Prostate gland (tissue), 2 donors: ENCODE measurements around the gene DOCK4.

ENCODE experiments used
- CTCF ChIP-seq, 4 experiments: fragments of 200-600 bp in 2 of 4; fragments of 450-650 bp in 2 of 4; sonication (generic) in 2 of 4; IDR thresholded peaks; 1 replicate in 3 of 4; 2 replicates in 1 of 4; pipeline ENCODE4 v1.5.1; 2016 to 2019; ENCODE audit warnings: antibody characterized with exemption in 4 of 4, mild to moderate bottlenecking in 2 of 4, moderate library complexity in 2 of 4
- POLR2AphosphoS5 ChIP-seq: sonication (generic); formaldehyde crosslinking; IDR thresholded peaks from one replicate; pipeline ENCODE4 v1.6.1; 2017; ENCODE audit warnings: antibody characterized with exemption

DNA sequence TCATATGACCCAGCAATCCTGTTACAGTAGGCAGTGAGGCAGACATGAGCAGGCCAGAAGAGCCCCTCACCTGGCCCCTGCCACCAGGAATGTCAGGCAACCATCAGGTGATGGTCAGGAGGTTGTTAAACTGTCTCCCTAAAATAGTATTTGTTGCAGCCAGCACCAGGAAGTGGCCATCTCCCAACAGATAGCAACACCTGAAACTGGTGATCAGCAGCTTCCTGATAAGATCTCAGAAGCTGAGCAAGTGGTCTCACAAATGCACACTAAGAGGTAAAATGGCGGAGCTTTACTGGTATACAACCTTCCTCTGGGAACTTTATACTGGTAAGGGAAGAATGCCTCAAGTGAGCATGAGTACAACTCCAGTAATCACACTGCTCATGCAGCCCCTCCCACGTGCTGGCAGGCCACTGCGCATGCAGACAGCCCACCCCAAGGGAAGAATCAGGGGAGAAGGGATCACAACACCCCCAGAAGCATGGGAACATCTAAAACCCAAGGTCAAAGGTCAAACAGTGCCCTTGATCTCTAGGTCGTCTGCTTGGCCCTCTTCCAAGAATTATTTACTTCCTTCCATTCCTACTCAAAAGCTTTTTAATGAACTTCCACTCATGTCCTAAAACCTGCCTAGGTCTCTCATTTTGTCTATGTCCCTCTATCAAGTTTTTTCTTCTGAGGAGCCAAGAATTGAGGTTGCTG lies 133.5 kb downstream of the DOCK4 start:
- TF ChIP-seq CTCF (IDR thresholded peaks at IDR 0.05) (no peak), POLR2AphosphoS5 (no peak)
